GM15510 (cell line): ENCODE results near the gene NCAPD2.

ENCODE experiments used
- POLR2A ChIP-seq: IDR thresholded peaks from 3 replicates; pipeline ENCODE4 v1.6.1; 2011; ENCODE audit warnings: borderline replicate concordance; ENCODE audit not compliant: insufficient read length; ENCODE audit errors: extremely low read depth

NCAPD2 gene

DNA sequence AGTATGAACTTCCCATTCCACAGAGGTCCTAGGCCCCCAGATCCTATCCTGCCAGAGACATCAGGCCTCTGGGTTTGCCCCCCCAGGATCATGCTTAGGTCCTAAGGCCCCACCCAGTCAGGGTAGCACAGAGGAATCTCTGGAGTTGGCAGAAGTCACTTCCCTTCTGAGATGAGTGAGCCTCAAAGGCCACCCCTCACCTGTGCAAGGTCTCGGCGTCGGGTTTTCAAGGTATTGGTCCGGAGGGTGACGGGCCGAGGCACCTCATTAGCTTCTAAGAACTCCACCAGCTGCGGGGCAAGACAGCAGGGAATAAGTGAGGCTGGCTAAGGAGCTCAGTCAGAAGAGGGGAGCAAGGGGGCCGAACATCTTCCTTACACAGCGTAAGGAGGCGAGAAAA lies 69.0 kb downstream of the NCAPD2 start:
- no peak for TF ChIP-seq POLR2A

- no peak for TF ChIP-seq POLR2A
Measured at GRCh38 chr12:6563448-6564050, 69.6 kb downstream of the NCAPD2 start.

DNA sequence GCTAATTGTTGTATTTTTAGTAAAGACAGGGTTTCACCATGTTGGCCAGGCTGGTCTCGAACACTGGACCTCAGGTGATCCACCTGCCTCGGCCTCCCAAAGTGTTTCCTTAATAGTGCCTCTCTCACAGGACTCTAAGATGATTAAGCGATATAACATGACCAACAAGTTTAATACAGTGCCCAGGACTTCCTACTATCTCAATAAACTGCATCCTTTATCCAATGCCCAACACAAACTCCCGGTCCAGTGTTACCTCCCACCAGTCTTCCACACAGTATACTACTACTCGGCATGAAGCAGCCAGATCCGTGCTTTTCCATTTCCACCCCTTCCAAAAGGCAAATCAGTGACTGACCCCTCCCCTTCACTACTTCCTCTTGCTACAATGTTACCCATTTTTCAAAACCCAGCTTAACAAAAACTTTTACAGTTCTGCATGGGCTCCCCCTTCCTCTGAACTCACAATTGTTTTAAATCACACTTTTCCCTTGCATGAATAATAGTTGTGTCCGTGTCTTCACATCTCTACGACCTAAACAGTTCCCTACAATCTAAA lies 73.3 kb downstream of the NCAPD2 start:
- TF ChIP-seq POLR2A, result no peak

- TF ChIP-seq POLR2A, result no peak
Measured at GRCh38 chr12:6569312-6569711, 75.4 kb downstream of the NCAPD2 start.

DNA sequence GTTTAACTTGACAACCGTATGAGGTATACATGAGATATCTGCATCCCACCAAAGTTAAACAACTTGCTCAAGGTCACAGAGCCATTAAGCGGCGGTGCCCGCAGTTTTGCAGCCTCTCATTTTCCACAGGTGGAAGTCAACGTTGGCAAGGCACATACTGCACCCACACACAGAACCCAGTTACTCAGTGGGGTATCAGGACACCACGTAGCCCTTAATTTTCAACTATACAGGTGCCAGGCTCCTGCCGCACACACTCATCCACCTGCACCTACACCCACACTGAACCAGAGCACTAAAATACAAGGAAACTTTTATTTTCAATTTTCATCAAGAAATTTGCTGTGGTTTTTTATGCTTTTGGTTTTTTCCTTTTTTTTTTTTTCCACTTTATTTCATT lies 75.9 kb downstream of the NCAPD2 start:
- no peak for TF ChIP-seq POLR2A

DNA sequence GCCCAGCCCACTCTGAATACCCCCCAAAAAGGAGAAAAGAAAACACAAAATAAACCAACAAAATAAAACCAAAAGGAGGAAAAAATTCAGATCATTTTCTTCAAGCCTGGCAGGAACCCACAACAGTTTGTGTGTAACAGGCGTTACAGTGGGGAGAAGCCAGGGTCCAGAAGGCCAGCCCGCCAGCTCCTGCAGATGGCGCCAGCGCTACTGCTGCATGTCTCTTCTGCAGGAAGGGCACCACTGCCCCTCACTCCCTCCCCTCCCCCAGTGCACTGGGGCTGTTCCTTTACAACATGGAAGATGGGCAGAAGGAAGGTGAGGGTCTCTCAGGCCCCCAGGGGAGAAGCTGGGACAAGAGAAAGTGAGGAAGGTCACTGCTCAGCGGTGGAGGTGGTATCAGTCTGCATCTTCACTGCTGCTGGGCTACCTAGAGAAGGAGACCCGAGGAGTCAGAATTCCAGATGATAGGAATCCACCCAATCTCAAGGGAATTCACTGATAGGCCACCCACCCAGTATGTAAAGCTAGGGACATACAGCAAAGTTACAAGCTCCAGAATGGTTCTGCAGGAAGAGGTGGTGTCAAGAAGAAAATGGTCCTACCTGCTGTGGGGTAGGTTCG lies 76.5 kb downstream of the NCAPD2 start:
- no peak for TF ChIP-seq POLR2A

GRCh38 chr12:6573001-6573400 lies 79.1 kb downstream of the NCAPD2 start:
- TF ChIP-seq POLR2A, result no peak

- no peak for TF ChIP-seq POLR2A
Measured at GRCh38 chr12:6574576-6575295, 80.8 kb downstream of the NCAPD2 start.

DNA sequence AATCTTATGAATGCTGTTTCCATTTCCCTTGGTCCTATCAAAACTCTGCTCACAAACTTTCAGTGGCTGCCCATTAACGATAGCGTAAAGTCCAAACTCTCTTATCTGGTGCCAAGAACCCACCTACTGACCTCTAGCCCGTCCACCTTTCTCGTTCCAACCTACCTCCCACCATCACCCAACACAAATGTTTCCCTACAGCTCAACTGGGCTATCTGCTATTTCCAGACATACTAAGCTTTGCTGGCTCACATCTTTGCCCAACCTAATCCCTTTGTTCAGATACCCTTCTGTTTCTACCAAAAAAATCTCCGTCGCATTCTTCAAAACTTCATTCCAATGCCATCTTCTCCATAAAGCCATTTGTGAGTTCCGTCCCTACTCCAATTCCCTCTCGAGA lies 81.7 kb downstream of the NCAPD2 start:
- no peak for TF ChIP-seq POLR2A
